Islet precursor cell (in vitro differentiated cells): ENCODE results near the gene GNAT1.

Experiments used
- DNase-seq: peaks from one replicate; pipeline ENCODE4 v3.0.0-alpha.2; 2018

GNAT1 gene

DNA sequence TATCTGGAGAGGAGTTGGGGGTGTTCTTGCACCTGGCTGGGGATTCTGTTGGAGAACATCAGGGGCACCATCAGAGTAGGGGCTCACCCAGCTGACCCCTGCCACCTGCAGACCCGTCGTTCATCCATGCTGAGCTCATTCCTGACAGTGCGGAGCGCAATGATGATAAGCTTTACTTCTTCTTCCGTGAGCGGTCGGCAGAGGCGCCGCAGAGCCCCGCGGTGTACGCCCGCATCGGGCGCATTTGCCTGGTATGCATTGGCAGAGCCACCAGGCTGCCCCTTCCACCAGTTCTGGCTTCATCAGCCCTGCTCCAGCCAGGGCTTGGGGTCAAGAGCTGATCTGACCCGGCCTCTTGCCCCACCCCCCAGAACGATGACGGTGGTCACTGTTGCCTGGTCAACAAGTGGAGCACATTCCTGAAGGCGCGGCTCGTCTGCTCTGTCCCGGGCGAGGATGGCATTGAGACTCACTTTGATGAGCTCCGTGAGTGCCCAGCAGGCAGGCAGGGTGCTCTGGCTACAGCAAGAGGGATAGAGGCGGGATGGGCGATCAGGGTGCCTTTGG lies 8.8 kb upstream of the GNAT1 start:
- DNase-seq = no peak

DNA sequence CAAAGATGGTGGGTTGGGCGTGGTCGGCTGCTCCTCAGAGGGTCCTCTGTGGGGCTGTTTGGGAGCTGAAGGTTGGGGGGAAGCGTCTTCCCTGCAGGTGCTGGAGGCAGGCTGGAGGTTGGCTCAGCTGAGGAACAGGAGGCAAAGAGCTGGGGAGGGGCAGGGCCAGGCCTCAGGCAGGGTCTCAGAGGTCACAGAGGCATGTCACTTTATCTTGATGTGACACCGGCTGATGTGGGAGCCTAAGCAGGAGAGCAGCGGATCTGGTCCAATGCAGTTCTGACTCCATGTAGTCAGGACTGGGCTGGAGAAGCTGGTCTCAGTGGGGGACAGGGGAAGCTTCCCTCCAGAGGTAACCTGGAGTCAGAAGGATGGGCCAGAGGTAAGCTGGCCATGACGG lies 7.7 kb upstream of the GNAT1 start:
- DNase-seq = no peak

DNA sequence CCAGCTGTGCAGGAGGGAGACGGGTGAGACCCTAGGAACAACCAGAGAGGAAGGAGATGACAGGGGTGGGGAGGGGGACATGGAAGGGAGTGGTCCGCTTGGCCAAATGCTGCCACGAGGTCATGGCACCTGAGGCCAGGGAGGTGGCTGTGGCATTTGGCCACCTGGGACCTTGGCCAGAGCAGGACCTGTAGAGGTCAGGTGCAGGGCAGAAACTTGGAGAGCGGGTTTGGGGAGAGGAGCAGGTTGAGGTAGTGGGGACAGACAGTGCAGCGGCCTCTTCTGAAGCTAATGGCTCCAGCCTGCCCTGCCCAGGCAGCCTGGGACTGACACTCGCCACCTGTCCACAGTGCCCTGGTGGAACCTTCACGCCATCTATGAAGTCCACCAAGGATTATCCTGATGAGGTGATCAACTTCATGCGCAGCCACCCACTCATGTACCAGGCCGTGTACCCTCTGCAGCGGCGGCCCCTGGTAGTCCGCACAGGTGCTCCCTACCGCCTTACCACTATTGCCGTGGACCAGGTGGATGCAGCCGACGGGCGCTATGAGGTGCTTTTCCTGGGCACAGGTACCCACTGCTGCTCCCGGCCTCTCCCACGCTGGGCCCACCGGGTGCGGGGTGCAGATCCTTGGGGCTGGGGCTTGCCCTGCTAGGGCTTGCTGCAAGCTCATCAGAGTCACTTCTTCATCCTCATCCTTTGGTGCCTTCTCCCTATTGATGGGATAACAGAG lies 7.0 kb upstream of the GNAT1 start:
- no peak for DNase-seq

GRCh38 chr3:50185230-50185629 lies 6.2 kb upstream of the GNAT1 start:
- DNase-seq = no peak

DNA sequence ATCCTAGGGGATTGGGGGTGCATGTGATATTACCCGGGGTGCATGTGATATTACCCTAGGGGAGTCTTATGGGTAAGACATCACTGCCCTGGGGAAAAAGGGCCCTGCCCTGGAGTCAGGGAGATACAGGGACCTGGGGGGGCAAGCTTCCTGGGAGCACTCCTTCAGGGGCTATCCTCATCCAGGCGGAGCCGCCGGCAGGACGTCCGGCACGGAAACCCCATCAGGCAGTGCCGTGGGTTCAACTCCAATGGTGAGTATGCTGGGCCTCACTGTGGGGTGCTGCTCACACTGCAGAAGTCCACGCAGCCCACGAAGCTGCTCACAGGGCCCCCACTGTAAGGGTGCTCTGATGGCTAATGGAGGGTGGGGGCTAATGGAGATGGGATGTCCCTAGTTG lies 5.3 kb upstream of the GNAT1 start:
- no peak for DNase-seq

GRCh38 chr3:50187750-50188149 lies 3.7 kb upstream of the GNAT1 start:
- no peak for DNase-seq

DNA sequence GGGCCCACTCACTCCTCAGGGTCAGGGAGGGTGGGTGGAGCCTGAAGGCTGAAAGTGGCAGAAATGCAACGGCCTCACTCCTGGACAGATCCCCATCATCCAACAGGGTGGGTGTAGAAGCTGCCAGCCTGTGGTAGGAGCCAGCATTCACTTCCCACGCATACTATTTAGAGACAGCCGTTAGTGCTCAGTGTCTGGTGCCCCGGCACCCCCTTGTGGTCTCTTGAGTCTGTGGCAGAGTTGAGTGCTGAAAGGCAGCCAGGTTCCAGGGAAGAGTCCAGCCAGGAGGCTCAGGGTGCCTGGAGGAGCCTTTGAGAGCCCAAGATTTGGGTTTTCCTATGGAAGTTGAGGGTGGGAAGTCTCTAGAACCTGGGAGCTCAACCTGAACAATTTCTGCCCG lies 2.1 kb upstream of the GNAT1 start:
- DNase-seq = peak; percentile 90

GRCh38 chr3:50189989-50190388 lies 1.4 kb upstream of the GNAT1 start:
- no peak for DNase-seq

DNA sequence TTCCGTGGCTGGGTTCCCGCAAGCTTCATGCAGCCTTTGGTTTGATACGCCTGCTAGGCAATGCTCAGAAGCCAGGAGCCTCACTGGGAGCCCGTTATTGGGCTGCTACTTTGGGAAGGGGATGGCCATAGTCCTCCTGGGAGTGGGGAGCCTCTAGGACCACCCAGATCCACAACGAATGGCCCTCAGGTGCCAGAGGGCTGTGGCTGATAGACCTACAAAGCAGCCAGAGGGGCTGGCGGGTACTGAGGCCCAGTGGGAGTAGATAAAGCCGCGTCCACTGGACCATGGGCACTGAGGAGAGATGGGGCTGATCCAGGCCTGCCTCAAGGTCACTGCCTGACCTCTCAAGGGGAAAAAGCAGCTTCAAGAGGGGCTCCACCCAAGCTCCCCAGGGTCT lies 714 bp downstream of the GNAT1 start:
- DNase-seq = no peak

- DNase-seq = peak; percentile 87
Observed at GRCh38 chr3:50192689-50193141, 1.3 kb downstream of the GNAT1 start.

- DNase-seq = no peak
Observed at GRCh38 chr3:50193286-50193685, 1.9 kb downstream of the GNAT1 start.

DNA sequence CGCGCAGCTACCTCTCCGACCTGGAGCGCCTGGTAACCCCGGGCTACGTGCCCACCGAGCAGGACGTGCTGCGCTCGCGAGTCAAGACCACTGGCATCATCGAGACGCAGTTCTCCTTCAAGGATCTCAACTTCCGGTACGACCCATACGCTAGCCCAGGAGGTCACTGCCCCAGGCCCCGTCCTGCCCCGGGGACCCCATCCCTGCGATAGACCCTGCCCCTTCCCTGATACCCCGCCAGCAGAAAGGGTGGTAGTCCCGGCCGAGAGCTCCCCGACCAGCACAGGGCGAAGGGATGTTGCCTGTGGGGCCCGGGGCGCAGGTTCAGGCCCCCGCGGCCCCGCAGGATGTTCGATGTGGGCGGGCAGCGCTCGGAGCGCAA lies 2.3 kb downstream of the GNAT1 start:
- DNase-seq = no peak

GRCh38 chr3:50194128-50194902 lies 2.9 kb downstream of the GNAT1 start:
- peak; percentile 84 for DNase-seq

- DNase-seq = no peak
Observed at GRCh38 chr3:50194903-50195500, 3.6 kb downstream of the GNAT1 start.

GRCh38 chr3:50195501-50196252 lies 4.3 kb downstream of the GNAT1 start:
- peak; percentile 74 for DNase-seq

- DNase-seq = no peak
Observed at GRCh38 chr3:50196253-50196801, 4.9 kb downstream of the GNAT1 start.

GRCh38 chr3:50201573-50202315 lies 10.3 kb downstream of the GNAT1 start:
- peak; percentile 74 for DNase-seq

- DNase-seq = no peak
Observed at GRCh38 chr3:50202353-50203112, 11.1 kb downstream of the GNAT1 start.

- no peak for DNase-seq
Observed at GRCh38 chr3:50203113-50203808, 11.9 kb downstream of the GNAT1 start.
